Right renal pelvis (tissue), 4 donors: Measurements from ENCODE around the gene KIAA1217. TPM values are rescaled to one million over a fixed set of nuclear protein-coding genes. Genes with fewer than 3 reads are reported as not detected.

Experiments
- DNase-seq, 4 donors: peaks; one replicate each; pipeline ENCODE4 v3.0.0-alpha.2; 2013; ENCODE audit warnings: low read depth in 4 of 4, low spot score in 3 of 4, missing footprints in 1 of 4
- polyA plus RNA-seq, 4 donors: library from polyadenylated mRNA; unstranded; fragments of 120-200 nt; gene quantifications; one replicate each; pipeline ENCODE4 v1.2.1, GENCODE V29; 2013; ENCODE audit not compliant: insufficient read length in 4 of 4

The KIAA1217 gene, protein sequence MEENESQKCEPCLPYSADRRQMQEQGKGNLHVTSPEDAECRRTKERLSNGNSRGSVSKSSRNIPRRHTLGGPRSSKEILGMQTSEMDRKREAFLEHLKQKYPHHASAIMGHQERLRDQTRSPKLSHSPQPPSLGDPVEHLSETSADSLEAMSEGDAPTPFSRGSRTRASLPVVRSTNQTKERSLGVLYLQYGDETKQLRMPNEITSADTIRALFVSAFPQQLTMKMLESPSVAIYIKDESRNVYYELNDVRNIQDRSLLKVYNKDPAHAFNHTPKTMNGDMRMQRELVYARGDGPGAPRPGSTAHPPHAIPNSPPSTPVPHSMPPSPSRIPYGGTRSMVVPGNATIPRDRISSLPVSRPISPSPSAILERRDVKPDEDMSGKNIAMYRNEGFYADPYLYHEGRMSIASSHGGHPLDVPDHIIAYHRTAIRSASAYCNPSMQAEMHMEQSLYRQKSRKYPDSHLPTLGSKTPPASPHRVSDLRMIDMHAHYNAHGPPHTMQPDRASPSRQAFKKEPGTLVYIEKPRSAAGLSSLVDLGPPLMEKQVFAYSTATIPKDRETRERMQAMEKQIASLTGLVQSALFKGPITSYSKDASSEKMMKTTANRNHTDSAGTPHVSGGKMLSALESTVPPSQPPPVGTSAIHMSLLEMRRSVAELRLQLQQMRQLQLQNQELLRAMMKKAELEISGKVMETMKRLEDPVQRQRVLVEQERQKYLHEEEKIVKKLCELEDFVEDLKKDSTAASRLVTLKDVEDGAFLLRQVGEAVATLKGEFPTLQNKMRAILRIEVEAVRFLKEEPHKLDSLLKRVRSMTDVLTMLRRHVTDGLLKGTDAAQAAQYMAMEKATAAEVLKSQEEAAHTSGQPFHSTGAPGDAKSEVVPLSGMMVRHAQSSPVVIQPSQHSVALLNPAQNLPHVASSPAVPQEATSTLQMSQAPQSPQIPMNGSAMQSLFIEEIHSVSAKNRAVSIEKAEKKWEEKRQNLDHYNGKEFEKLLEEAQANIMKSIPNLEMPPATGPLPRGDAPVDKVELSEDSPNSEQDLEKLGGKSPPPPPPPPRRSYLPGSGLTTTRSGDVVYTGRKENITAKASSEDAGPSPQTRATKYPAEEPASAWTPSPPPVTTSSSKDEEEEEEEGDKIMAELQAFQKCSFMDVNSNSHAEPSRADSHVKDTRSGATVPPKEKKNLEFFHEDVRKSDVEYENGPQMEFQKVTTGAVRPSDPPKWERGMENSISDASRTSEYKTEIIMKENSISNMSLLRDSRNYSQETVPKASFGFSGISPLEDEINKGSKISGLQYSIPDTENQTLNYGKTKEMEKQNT (N-terminal part only)
- 10 to 100 TPM; 77.7 to 94.6 (median 84.9) TPM for polyA plus RNA-seq

DNA sequence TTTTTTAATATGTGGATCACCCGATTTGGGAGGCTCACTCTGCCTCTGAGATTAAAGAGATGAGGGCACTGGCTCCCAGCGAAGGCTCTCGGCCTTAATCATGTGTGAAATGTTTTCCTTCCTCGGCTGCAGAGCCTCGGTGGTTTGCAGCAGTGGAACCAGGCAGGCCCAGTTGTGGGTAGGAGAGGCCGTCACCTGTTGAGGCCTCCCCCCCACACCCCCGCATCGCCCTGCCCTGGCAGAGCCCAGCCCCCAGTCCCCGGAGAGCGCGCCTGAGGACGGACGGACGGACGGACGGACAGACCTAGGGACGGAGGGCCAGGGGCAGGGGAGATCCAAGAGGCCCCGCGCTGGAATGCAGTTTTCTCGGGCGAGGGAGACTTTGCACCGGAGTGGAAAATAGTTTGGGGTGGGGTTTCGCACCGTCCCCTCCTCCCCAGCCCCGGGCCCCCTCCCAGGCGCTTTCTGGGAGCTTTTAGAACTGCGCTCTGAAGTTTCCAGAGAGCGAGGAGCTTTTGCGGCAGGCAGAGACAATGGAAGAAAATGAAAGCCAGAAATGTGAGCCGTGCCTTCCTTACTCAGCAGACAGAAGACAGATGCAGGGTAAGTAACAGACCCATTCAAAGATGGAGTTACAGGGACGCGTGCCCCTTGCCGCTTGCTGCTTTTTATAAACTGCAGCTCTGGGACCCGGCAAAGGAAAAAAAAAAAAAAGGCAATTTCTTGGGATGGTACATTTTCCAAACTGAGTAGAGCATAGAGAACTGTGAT is at the start of gene KIAA1217:
Gene KIAA1217 (plus strand): TSS at position 478 of the 771 bp plus-strand sequence. CDS start 56 bp downstream, at position 534.
- DNase-seq, result peak; percentile 38 to 69 (median 52)

DNA sequence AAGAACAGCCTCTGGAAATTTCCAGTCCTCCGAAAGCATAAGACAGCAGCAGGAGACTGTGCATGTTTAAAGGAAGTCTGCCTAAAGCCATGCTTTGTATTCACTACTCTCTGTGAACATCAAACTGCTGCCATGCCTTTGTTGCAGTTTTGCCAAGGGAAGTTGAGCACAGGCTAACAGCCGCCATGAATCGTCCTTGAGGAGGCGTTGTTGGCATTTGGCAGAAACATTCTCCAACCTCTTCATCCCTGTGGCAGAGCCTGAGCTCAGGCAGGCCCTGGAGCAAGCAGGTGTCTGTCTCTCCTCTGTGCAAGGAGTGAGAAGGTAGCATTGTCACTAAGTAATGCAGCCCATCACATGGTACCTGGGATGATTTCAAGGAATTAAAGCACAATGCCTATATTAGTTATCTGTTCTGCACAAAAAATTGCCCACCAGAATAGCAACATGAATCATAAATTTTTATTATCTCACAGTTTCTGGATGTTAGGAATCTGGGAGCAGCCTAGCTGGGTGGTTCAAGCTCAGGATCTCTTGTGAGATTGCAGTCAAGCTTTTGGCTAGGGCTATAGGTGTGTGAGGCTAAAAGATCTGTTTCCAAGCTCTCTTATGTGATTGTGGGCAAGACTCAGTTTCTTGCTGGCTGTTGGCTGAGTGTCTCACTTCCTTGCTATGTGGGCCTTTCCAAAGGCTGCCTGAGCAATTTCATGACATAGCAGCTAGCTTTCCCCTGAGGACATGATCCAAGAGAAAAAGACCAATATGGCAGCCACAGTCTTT is 46.5 kb upstream of the KIAA1217 start:
- DNase-seq, result no peak

DNA sequence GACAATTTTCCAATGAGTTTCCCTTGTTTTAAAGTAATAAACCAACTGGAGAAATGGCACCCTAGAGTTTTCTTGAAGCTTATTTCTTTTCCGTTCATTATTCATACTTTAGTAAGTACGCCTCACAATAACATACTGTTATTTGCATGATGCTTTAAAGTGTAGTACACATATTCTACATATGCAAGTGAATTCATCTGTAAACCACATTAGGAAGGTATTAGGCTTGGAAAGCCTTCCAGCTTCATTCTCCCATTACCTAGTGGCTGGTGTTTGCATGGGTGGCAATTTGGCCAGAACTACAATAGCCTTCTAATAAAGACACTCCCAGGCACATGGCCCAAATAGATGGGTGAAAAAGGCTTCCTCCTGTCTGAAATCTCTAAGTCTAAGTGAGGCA is 45.5 kb upstream of the KIAA1217 start:
- no peak for DNase-seq

DNA sequence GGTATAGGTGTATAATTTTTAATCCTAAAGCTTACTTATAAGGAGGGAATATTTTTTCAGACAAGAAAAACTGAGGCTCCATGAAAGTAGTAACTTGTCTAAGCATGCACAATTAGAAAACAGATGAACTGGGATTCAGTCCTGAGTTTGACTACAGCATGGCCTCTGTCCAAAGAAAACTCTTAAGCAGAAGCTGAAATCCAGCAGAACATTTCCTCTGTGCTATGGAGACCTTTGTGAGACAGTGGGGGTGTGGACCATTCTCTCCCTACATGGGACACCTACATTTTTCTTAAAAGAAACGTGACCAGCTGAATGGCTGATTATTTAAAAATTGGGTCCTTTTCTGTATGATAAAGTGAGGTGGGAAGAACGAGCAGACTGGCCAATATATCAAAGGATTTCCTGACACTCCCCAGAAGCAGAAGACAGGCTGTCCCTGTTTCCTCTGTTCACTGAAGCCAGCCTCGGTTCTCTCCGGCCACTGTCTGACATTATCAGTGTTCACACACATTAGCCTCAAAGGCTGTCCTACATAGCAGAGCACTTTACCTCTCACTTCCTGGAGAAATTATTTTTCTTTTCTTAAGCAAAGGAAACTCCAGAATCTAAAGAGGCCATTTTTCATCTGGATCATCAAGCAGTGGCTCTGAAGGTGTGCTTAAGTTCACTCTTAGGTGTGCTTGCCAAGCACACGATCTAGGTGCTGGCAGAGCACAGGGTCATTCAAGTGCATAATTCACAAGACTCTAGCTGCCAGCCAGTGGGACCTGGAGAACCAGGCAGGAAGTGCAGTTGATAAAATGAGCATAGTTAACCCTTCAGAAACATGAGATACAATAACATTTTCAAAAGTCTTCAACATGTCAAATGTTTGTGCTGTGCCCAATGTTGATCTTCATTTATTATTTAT is 40.4 kb upstream of the KIAA1217 start:
- DNase-seq, result no peak

DNA sequence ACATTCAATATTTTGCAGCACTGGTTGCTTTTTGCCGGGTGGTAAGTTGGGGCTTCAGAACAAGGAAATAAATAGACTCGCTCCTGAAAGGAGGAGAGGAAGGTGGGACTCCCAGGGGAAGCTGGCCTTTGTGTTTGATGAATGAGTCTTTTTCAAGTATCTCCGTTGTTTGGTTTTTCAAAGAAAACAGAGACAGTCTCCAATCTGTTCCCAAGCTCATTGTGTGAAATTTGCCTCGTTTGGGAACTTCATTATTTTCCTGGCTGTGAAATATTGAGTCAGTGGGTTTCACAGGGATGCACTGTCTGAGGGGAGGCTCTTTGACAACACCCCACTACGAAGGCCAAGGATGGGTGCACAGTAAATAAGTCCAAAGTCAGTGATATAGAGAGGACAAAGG is 38.7 kb upstream of the KIAA1217 start:
- DNase-seq, result no peak

DNA sequence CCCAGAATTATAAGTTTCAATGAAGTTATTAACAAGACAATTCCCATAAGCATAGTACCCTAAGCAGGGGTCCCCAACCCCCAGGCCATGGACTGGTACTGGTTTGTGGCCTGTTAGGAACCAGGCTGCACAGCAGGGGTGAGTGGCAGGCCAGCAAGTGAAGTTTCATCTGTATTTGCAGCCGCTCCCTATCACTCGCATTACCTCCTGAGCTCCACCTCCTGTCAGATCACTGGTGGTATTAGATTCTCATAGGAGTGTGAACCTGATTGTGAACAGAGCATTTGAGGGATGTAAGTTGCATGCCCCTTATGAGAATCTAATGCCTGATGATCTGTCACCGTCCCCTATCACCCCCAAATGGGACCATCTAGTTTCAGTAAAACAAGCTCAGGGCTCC is 36.0 kb upstream of the KIAA1217 start:
- DNase-seq, result no peak

DNA sequence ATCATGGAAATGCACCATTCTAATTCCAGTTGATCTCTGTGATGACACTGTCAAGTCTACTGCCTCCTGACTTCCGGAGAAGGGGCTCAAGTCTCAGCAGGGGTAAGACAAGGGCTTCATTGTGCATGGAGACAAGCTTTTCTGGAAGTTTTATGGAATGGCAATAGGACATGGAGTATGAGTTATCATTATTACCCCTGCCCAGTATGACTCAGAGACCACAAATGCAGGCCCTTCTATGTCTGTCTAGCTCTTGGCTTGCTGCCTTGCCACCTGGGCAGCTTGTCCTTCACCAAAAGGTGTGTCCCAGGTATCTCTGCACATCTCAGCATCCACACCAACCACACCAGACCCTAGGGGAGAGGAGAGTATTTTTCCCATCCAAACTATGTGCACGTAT is 34.9 kb upstream of the KIAA1217 start:
- no peak for DNase-seq

DNA sequence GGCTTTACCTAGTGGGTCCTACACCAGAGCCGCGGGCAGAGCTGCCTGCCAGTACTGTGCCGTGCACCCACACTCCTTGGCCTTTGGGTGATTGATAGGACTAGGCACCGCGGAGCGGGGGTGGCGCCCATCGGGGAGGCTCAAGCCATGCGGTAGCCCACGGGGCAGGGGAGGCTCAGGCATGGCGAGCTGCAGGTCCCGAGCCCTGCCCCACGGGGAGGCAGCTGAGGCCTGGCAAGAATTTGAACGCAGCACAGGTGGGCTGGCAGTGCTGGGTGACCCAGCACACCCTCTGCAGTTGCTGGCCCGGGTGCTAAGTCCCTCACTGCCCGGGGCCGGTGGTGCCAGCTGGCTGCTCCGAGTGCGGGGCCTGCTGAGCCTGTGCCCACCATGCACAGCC is 32.3 kb upstream of the KIAA1217 start:
- no peak for DNase-seq

DNA sequence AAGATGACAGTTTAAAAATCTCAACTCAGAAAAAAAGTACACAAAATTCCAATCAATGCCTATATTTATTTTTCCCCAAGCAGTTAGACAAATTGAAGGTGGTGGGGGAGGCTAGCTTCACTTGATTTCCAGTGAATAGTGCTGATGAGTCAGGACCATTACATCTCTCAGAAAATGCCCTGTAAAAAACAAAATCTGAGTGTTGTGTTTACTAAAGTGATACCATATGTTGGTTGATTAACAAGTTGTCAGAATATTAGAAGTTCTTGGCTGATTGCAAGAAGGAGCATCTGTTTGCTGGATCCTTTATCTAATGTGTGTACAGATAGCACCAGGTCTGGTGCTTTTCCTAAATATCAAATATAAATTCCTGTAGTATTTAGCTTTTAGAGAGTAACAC is 31.3 kb upstream of the KIAA1217 start:
- no peak for DNase-seq

DNA sequence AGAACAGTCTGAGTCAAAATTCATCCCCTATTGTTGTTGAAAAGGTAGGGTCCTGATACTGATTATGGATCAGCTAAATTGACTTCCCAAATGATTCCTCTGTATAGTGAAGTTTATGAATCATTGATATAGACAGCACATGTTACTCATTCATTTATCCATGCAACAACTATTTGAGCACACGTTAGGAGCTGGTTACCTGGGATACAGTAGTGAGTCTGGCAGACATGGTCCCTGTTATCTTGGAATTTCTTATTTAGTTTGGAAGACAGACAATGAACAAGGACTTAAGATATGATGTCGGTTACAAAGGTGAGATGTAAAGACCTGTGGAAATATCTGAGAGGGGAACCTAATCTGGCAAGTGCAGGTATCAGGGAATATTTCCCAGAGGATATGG is 28.0 kb upstream of the KIAA1217 start:
- DNase-seq, result no peak

DNA sequence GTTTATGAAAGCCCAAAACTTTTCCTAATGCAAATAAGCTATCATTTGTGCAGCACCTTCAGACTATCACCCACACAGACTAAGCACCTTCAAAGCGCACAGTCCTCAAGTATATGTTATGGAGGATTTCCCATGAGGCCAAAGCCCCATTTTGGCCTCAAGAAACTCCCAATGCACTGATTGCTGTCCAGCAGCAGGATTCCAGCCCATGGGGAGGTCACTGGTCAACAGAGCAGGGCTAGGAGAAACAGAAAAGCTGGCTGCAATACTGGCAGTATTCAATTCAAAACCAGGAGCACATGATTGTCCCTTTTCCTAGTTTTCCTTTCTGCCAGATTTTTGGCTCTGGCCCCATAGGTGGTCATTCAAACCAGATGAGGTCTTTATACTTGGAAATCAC is 24.5 kb upstream of the KIAA1217 start:
- no peak for DNase-seq

DNA sequence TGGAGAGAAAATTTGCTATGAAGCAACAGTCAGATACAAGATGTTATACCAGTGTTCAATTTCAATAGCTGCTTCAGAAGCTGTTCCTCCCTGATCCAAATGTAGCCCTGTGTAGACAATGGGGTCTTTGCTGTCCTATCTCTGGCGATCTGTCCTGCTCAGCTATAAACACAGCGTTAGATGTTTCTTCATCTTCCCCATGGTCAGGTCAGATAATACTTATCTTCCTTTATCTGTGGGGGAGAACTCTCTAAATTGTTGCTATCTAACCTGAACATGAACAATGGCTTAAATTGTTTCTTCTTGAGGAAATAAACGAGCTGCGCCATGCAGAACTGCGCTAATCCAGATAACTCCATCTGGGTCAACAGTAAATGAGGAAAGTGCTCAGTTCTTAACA is 15.6 kb upstream of the KIAA1217 start:
- no peak for DNase-seq

DNA sequence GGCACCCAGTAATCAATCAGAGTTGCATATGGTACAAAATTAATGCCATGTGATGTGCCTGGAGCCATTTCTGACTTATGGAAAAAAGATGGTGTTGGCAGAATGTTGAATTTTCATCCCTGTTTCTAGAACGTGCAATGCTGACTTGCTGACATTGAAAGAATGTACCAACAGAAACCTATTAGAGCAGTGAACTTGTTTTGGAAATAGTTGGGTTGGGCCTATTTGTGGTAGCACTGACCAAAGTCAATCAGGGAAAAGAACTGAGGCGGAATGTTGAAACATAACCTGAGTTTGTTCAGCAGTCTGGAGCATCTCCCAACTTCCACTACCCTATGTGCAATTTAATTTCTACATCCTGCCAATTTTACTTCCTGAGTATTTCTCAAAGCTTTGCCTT is 11.7 kb upstream of the KIAA1217 start:
- no peak for DNase-seq

DNA sequence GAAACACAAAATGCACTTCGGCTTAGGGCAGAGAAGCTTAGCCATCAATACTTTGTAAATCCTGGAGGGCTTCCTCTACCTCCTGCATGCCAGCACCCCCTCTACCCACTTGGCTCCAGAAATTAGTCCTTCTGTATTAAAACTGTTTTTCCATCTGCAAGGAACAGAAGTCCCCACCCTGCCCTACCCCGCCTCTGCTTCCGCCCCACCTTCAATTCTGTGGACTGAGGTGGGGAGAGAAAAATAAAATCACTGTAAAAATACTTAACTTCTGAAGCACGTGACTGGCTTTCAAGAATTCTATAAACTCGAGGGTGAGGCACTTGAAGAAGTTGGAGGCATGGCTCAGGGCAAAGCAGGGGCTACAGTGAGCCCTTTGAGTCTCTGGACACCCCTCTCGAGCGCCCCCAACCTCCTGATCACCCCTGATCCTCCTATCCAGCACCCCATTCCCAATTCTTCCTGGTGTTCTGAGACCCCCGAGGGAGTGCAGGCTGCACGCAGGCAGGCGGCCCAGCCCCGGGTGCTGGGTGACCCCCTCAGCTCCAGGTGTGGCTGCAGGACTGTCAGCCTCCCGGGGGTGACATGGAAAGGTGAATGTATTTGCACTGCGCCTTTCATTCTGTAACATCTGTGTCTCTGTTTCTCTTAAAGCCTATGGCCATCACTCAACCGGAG is 7.3 kb upstream of the KIAA1217 start:
- DNase-seq, result no peak

DNA sequence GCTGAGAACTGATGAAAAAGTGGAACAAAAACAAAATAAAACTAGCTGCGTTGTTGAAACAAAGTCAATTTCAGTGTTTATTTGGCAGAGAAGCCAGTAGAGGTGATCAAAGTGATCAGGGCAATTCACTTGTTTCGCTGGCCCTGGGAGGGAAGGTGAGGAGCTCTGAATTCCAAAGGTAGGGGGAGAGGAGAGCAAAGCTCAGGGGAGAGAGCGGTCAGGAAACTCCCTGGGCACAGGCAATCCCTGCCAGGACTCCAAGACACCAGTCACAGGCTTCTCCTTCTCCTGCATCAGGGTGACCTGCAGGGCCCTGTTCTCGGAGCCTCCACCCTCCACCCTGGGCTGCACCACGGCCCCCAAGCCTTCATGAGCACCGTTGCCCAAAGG is 6.8 kb upstream of the KIAA1217 start:
- DNase-seq, result no peak

DNA sequence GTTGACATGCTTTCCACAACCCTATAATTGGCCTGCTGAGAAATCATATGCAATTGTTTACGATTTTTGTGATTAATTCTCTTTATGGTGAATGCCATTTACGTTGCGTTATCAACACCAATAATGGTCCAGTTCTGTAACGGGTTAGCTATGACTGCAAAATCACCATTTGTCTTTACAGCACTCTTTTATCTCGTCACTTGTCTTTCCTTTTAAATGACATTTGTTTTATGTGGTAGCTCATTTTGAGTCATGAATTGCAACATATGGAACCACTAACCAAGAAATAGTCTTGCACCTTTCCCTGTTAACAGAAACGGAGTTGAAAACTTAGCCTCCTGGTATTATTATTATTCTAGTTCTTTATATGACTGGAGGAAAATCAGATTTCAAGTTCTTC is 3.1 kb upstream of the KIAA1217 start:
- DNase-seq, result no peak

DNA sequence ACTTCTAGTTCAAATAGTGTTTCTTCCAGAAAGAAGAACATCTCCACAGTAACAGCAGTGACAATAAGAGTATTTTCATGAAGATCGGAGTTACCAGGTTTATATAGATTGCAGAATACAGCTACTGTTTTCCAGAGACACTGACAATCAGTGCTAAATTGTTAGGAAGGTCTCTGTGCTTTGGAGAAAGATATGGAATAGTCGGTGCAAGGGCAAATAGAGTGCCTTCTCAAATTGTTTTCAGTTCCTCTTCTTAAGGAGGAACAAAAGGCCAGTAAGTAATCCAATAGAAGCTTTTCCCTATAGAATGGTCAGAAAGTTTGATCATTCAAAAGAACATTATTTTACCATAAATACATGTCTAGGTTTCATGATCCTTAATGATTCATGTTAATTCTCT is 2.6 kb upstream of the KIAA1217 start:
- DNase-seq, result no peak

DNA sequence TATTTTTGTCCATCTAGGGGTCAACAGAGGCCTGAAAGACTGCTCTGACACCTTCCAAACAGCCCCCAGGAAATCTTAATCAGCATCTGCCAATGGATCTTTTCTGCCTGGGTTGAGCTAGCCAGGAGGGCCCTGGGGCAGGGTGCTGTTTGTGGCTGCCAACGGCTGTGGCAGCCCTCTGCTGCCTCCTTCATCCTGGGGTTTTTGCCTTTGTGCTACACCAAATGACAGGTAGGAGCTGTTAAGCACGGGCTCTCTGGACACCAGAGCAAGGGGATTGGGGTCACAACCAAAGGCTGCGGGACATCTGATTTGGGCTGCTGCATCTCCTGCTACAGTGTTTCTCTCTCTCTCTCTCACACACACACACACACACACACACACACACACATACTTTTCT is 2.0 kb upstream of the KIAA1217 start:
- no peak for DNase-seq
